Type B pancreatic cell (in vitro differentiated cells): ENCODE measurements around the gene CDH24. TPM values are rescaled to one million over a fixed set of nuclear protein-coding genes. Genes with fewer than 3 reads are reported as not detected.

Experiments
- DNase-seq: peaks from one replicate; pipeline ENCODE4 v3.0.0; 2021; ENCODE audit warnings: mixed read lengths; ENCODE audit not compliant: unreplicated experiment; ENCODE audit errors: extremely low spot score
- H3K27ac Mint-ChIP-seq: 2 replicates; pipeline ENCODE4 v1.8.0; 2021; ENCODE audit warnings: mild to moderate bottlenecking, mixed read lengths
- H3K27me3 Mint-ChIP-seq: 2 replicates; pipeline ENCODE4 v1.8.0; 2021; ENCODE audit warnings: mixed read lengths
- H3K36me3 Mint-ChIP-seq: 2 replicates; pipeline ENCODE4 v1.8.0; 2021; ENCODE audit warnings: mixed read lengths
- H3K4me1 Mint-ChIP-seq: one replicate; pipeline ENCODE4 v1.8.0; 2021; ENCODE audit warnings: mixed read lengths; ENCODE audit not compliant: unreplicated experiment
- H3K4me3 Mint-ChIP-seq: 2 replicates; pipeline ENCODE4 v1.8.0; 2021; ENCODE audit warnings: mild to moderate bottlenecking, mixed read lengths
- H3K9me3 Mint-ChIP-seq: 2 replicates; pipeline ENCODE4 v1.8.0; 2021; ENCODE audit warnings: mixed read lengths
- CTCF ChIP-seq: fragments of 200-600 bp; sonication (generic); conservative IDR thresholded peaks from 2 replicates; pipeline ENCODE4 v1.5.0; 2021; ENCODE audit warnings: antibody characterized with exemption, mild to moderate bottlenecking
- total RNA-seq: library from RNA; stranded (reverse); gene quantifications from 2 replicates; pipeline ENCODE4 v1.2.1, GENCODE V29; 2021; ENCODE audit warnings: low replicate concordance

Gene CDH24
- total RNA-seq, 1 donor from 2014 or later: 20.4 TPM

- Mint-ChIP-seq H3K9me3 (no peaks in the 10 kb centered on the region), H3K27ac (no peak overlapping the region), H3K4me3 (no peak overlapping the region), H3K36me3 (peaks cover 29% of the 10 kb centered on the region), H3K4me1 (peaks cover 15% of the 10 kb centered on the region), H3K27me3 (no peaks in the 10 kb centered on the region)
- TF ChIP-seq CTCF: no peak
- DNase-seq: no peak
Measured at GRCh38 chr14:23093526-23093925, 36.2 kb upstream of the CDH24 start.

- Mint-ChIP-seq H3K27me3 (no peaks in the 10 kb centered on the region), H3K4me1 (peaks cover 15% of the 10 kb centered on the region)
- no peak for TF ChIP-seq CTCF
Measured at GRCh38 chr14:23093104-23093503, 35.8 kb upstream of the CDH24 start.

GRCh38 chr14:23091294-23092225 is 34.2 kb upstream of the CDH24 start:
- Mint-ChIP-seq H3K9me3 (no peaks in the 10 kb centered on the region), H3K36me3 (peaks cover 28% of the 10 kb centered on the region)

More at GRCh38 chr14:23093104-23093503, 35.8 kb upstream of the CDH24 start:
- DNase-seq: no peak
- H3K36me3 Mint-ChIP-seq: peaks cover 29% of the 10 kb centered on the region
- no peaks in the 10 kb centered on the region for H3K9me3 Mint-ChIP-seq
- H3K27ac Mint-ChIP-seq: no peak overlapping the region
- no peak overlapping the region for H3K4me3 Mint-ChIP-seq

GRCh38 chr14:23090254-23090636 is 32.9 kb upstream of the CDH24 start:
- Mint-ChIP-seq H3K27ac (peak overlapping the region; percentile 59), H3K27me3 (no peaks in the 10 kb centered on the region), H3K36me3 (peaks cover 36% of the 10 kb centered on the region), H3K4me3 (peak overlapping the region; percentile 42), H3K4me1 (peaks cover 11% of the 10 kb centered on the region), H3K9me3 (no peaks in the 10 kb centered on the region)
- no peak for DNase-seq
- no peak for TF ChIP-seq CTCF

More at GRCh38 chr14:23091294-23092225, 34.2 kb upstream of the CDH24 start:
- Mint-ChIP-seq H3K27ac (no peak overlapping the region), H3K27me3 (no peaks in the 10 kb centered on the region), H3K4me1 (peaks cover 11% of the 10 kb centered on the region), H3K4me3 (no peak overlapping the region)
- no peak for TF ChIP-seq CTCF
- no peak for DNase-seq

GRCh38 chr14:23089498-23090253 is 32.4 kb upstream of the CDH24 start:
- no peak for TF ChIP-seq CTCF
- Mint-ChIP-seq H3K27me3 (no peaks in the 10 kb centered on the region), H3K4me3 (no peak overlapping the region), H3K4me1 (peaks cover 11% of the 10 kb centered on the region), H3K36me3 (peaks cover 38% of the 10 kb centered on the region), H3K27ac (peak overlapping the region; percentile 59), H3K9me3 (no peaks in the 10 kb centered on the region)
- no peak for DNase-seq
